Activated gamma-delta T cell treated with anti-CD3 and anti-CD28 coated beads, Interleukin-2, amount 50 U/mL, for 16 hours (primary cell): ENCODE results near the gene SAMD5.
"Not testable (repeated sequence)": the region's sequence is repeated elsewhere in the genome, so short reads cannot be mapped to it uniquely, and the experiment has no call there.

Experiments
- DNase-seq: peaks from one replicate; pipeline ENCODE4 v3.0.0-alpha.2; 2020; ENCODE audit warnings: low read depth

SAMD5 gene

GRCh38 chr6:147528511-147529145, 20.1 kb downstream of the SAMD5 start:
- DNase-seq: no peak

DNA sequence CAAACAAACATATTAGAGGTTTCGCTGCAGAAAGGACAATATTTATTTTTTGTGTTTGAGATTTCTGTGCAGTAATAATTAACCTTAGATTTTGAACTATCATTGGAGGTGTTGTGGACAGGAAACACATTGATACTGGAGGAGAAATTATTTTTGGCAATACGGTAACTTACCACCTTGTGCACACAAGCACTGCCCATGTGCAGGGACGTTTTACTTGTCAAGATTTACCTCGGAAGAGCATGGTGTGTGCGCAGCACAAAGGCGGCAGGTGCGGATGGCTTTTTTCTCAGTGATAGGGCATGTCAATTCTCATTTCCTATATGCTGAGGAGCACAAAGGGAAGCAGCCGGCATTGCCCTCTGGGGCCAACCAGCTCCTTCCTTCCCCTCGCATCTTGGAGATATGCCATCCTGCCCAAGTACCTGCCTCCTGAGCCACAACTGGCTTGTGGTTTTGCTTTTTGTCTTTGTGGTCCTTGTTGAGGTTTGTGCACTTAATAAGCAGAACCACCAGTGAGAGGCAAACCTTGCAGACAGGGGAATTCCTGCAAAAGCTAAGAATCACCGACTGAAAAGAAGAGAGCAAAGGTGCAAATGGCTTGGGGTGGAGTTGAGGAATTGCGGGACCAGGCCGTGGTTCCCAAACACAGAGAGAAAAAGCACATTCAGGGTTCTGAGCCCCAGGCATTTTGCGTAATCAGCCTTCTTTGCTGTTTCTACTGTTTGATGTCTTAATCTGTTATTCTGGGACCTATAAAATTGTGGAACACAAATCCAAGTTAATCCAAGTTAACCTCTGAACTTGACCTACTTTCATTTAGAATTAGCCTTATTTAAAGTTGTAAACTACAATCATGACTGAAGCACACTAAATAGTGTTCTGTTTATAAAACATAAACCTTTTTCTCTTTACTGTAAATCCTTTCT, 21.9 kb downstream of the SAMD5 start:
- no peak for DNase-seq

GRCh38 chr6:147531321-147531720, 22.8 kb downstream of the SAMD5 start:
- no peak for DNase-seq

GRCh38 chr6:147534116-147534860, 25.8 kb downstream of the SAMD5 start:
- DNase-seq: no peak

GRCh38 chr6:147538821-147539220, 30.3 kb downstream of the SAMD5 start:
- DNase-seq: no peak

DNA sequence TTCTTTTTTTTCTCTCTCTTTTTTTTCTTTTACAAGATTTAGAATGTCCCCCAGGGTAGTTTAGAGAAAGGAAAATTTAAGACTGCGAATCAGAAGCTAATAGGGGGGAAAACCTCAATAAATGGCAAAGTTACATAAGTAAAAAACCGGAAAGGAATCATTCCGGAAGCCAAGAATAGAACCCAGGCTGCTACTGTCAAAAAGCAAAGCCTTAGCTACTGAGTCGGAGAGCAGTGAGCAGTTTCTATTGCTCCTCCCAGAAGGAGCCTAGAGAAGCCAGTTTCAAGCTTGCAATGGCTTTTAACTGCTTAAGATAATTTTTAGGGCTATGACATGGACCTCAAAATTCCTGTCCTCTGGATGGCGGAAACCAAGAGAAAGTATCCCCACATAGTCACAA, 31.6 kb downstream of the SAMD5 start:
- DNase-seq: no peak

GRCh38 chr6:147542436-147542835, 33.9 kb downstream of the SAMD5 start:
- DNase-seq: not testable (repeated sequence)

DNA sequence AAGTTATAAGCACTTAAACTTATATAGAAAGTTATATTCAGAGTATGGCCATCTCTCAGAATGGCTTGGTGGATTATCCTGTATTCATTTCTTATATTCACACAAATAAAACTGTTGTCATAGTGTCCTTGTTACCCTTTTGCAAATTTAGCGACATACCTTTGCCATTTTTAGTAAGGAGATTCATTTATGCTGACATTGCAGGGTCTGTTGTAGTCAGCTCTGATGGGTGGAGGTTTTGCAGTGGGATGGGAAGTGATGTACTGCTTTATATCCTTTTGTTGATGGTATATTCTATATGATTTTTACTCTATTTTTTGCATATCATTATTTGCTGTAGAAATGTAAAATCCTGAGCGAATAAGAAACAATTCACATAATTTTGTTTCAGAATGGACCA, 35.9 kb downstream of the SAMD5 start:
- DNase-seq: no peak

GRCh38 chr6:147546501-147547368, 38.2 kb downstream of the SAMD5 start:
- DNase-seq: no peak

DNA sequence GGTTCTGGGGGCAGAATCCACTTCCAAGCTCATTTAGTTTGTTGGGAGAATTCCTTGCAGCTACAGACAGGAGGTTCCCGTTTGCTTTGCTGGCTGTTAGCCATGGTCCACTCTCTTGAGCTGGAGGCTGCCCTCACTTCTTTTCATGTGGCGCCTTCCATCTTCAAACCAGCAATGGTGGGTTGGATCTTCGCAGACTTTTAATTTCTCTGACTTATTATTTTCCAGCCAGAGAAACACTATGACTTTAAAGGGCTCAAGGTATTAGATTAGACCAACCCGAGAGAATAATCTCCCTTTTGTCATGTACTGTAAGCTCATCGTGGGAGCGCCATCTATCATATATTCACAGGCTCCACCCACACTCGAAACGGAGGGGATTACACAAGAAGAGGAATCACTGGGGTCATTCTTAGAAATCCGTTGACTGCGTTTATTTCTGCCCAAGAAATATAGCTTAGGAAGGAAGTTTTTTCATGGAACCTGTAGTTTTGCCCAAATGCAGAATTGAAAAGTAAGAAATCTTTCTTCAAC, 38.9 kb downstream of the SAMD5 start:
- no peak for DNase-seq

- DNase-seq: no peak
Observed at GRCh38 chr6:147548921-147549475, 40.5 kb downstream of the SAMD5 start.

DNA sequence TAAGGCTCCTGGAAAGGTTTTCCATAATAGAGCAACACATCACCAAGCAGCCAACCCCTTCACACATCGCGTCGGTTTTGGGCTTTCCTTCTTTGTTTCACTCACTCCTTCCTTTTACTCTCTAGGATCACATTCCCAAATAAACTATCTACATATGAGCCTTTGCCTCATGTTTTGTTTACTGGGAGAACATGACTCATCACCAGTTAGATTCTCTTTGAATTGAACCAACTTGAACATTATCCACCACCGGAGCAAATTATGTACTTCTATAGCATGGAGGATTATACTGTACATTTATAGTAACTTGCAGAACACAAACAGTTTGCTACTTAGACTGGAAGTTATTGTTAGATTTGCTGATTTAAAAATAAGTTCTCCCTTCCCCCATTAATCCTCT, 41.0 kb downstream of the SAMD5 start:
- no peak for DNase-seq

- no peak for DNase-seq
Observed at GRCh38 chr6:147551976-147552375, 43.5 kb downstream of the SAMD5 start.

DNA sequence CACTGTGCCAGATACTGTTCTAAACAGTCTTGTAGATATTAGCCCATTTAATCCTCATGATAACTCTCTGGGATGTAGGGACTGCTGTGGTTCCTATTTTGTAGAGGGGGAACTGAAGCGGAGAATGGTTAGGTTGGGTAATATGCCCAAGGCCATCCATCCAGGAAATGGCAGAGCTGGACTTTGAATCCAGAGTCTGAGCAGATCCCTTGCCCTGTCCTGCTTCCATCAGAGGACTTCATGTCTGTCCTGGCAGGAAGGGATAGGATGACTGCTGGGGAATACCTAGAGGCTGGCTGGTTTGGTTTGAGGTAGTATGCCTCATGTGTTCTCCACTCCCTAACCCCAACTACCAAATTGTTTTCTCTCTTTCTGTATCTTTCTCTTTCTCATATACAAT, 44.6 kb downstream of the SAMD5 start:
- DNase-seq: no peak

DNA sequence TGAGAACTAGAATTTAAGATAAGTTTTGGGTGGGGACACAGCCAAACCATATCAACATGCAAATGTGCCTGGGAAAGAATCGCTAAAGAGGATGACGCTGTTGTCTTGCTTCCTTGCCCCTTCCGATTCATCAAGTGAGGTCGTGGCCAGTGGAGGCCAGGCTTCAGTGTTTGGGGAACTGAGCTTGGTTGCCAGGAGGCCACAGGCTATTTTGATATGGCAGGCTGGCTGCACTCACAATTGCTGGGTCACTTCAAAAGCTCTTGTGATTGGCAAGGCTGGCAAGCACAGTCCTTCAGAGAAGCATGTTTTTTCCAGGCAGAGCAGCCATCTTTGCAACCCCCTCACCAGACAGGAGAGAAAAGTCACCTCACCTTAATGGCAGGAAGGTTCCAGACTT, 45.8 kb downstream of the SAMD5 start:
- DNase-seq: no peak

- DNase-seq: no peak
Observed at GRCh38 chr6:147559006-147559405, 50.5 kb downstream of the SAMD5 start.

DNA sequence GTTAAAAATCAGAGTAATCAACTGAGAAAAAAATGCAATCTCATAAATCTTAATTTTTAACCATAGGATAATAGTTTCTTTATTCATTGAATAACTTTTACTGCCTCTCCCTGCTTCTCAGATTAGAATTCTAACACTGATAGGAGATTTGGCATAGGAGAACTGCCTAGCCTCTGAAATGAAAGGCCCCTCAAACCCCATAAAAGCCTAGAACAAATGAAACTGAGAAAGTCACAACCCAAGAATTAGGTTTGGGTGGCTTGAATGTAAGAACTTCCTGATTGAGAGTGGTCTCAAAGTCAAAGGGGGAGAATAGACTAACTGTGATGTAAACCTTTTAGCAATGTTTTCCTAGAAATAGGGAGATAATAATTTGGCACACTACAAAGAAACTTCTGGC, 52.2 kb downstream of the SAMD5 start:
- DNase-seq: no peak

DNA sequence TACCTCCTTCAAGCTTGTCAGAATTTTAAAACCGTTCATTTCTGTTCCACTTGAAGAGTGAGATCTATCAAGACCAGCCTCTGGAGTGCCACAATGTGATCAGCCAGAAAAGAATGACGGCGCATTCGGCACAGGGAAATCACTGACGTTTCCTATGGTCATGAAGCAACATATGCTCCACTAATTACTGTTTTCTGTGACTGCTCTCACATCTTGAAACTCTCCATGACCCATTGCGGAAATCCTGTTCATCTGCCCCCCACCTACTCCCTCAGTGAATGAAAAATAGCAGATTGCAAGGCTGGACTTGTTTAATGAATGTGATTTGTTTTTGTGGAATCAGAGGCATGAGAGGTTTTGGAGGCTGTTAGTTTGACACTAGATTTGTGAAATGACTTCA, 53.2 kb downstream of the SAMD5 start:
- DNase-seq: no peak

GRCh38 chr6:147563472-147563871, 55.0 kb downstream of the SAMD5 start:
- DNase-seq: no peak

- DNase-seq: no peak
Observed at GRCh38 chr6:147564556-147564955, 56.1 kb downstream of the SAMD5 start.

DNA sequence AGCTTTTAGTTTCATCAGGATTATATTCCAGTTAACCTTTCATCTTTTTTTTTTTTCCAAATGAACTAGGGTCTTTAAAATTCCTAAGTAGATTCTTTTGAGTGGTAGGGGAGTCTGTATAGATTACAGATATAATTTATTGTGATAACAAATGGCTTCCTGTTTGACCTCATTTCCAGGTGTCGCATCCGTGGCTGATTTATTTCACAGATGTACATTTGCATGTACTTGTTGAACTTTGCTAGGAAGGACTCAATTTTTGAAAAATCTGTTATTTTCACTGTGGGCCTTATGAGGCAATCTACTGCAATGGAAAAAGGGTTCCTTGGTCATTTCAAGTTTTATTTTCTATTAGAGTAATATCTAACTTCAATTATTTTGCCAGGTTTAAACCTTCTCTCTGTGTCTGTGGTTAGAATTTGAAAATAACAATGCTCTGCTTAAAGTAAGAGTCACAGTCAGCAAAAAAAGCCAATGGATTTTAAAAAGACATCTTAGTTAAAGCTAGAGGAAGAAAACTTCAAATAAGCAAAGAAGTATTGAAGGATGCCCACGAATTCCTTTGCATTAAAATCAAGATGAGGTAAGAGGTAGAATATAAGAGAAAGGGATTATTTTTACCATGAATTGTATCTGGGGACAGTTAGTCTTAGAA, 57.9 kb downstream of the SAMD5 start:
- DNase-seq: no peak
